Measurements from ENCODE around the gene COBL. TPM values are rescaled to one million over a fixed set of nuclear protein-coding genes. Genes with fewer than 3 reads are reported as not detected.

The COBL gene
- total RNA-seq, 1 experiment from 2014 or later, result 8.6 TPM

DNA sequence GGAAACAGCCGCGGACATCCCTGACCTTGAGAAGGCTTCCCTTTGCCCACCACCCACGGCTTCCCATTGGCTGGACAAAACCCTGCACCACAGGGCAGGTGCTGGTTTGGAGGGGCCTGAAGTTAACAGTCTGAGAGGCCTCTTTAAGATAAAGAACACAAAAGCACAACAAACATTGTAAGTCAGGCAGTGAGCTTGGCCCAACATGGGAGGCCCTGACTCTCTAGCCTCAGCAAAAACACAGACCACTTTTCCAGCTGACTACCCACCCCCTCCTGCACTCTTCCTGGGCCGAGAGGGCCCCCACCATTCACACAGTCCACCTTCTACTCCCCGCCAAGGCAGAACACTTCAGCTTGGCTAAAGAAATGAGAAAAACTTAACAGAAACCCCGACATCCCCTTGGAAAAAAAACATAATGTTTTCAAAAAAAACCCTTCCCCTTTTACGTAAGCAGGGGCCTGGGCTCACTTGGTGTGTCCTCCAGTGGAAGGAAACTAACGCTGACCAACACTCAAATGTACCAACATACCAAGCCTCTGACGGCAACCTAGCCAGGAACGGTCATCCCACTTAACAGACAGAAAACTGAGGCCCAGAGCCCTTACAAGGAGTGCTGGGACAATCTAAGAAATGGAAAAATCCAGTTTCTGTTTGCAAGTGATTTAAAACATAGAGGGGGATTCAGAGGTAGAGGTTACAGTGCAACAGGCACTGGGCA is 80.9 kb downstream of the COBL start:
- Histone ChIP-seq H4K20me1 (ENCODE audit: low read length) (no peaks in the 10 kb centered on the region), H3K27me3 (ENCODE audit: low read length) (no peaks in the 10 kb centered on the region), H3K27ac (ENCODE audit: low read length) (no peak overlapping the region), H2AFZ (ENCODE audit: low read length) (no peak overlapping the region), H3K9me2 (replicated peaks; ENCODE audit: low read length) (no peaks in the 10 kb centered on the region), H3K36me3 (ENCODE audit: low read depth, low read length) (no peaks in the 10 kb centered on the region), H3K4me3 (ENCODE audit: low read length) (no peak overlapping the region), H3K9ac (ENCODE audit: low read length) (no peak overlapping the region), H3K9me3 (ENCODE audit: low read length) (no peaks in the 10 kb centered on the region), H3K4me2 (ENCODE audit: low read length) (no peak overlapping the region), H3F3A (ENCODE audit: low read length, unreplicated experiment) (no peaks in the 10 kb centered on the region), H3K79me2 (ENCODE audit: low read length) (no peaks in the 10 kb centered on the region), H3K4me1 (ENCODE audit: insufficient read depth, low read length) (no peaks in the 10 kb centered on the region)
- ATAC-seq (no peak), DNase-seq (no peak)
- no TSS peak for BruUV-seq (replicated peaks)
- intact Hi-C loops (cut with micrococcal nuclease), result no loop called here
- TF ChIP-seq CTCF (conservative IDR thresholded peaks at IDR 0.05; ENCODE audit: low read depth, low read length) (no peak), EZH2 (IDR thresholded peaks at IDR 0.05; ENCODE audit: low read length, unreplicated experiment) (no peak), EZH2phosphoT487 (IDR thresholded peaks at IDR 0.05; ENCODE audit: borderline replicate concordance, low read length) (no peak)
- CTCF ChIA-PET, result no interaction called here
- POLR2A ChIA-PET (ENCODE audit: unreplicated experiment), result no interaction called here

GRCh38 chr7:51234609-51235308 is 81.8 kb downstream of the COBL start:
- CTCF ChIA-PET, result no interaction called here

More at GRCh38 chr7:51234609-51235308, 81.8 kb downstream of the COBL start:
- Histone ChIP-seq H3K27me3 (ENCODE audit: low read length) (no peaks in the 10 kb centered on the region), H3K9ac (ENCODE audit: low read length) (no peak overlapping the region), H3K4me1 (ENCODE audit: insufficient read depth, low read length) (no peaks in the 10 kb centered on the region), H3K36me3 (ENCODE audit: low read depth, low read length) (no peaks in the 10 kb centered on the region), H3K9me2 (replicated peaks; ENCODE audit: low read length) (no peaks in the 10 kb centered on the region), H2AFZ (ENCODE audit: low read length) (no peak overlapping the region), H3K79me2 (ENCODE audit: low read length) (no peaks in the 10 kb centered on the region), H3K4me2 (ENCODE audit: low read length) (no peak overlapping the region), H4K20me1 (ENCODE audit: low read length) (no peaks in the 10 kb centered on the region), H3K9me3 (ENCODE audit: low read length) (no peaks in the 10 kb centered on the region), H3F3A (ENCODE audit: low read length, unreplicated experiment) (no peaks in the 10 kb centered on the region), H3K4me3 (ENCODE audit: low read length) (no peak overlapping the region), H3K27ac (ENCODE audit: low read length) (no peak overlapping the region)
- ATAC-seq, result no peak
- intact Hi-C loops (cut with micrococcal nuclease), result no loop called here
- no peak for TF ChIP-seq CTCF (conservative IDR thresholded peaks at IDR 0.05; ENCODE audit: low read depth, low read length)
- no peak for TF ChIP-seq EZH2phosphoT487 (IDR thresholded peaks at IDR 0.05; ENCODE audit: borderline replicate concordance, low read length)
- TF ChIP-seq EZH2 (IDR thresholded peaks at IDR 0.05; ENCODE audit: low read length, unreplicated experiment), result no peak
- no TSS peak for BruUV-seq (replicated peaks)
- POLR2A ChIA-PET (ENCODE audit: unreplicated experiment), result interaction anchor here (0.7 kb wide), 1 partner anchor 789 kb away, joined by 5 read pairs; no protein-coding TSS in a partner anchor
- no peak for DNase-seq

Measured in PC-3 (cell line).